ENCODE data around the gene CRISPLD2. TPM values are rescaled to one million over a fixed set of nuclear protein-coding genes. Genes with fewer than 3 reads are reported as not detected.

CRISPLD2 gene
- total and polyA plus RNA-seq, 9 of the 15 experiments (the other 6 are each of a cell fraction or from before 2014, with no cell fraction given), result 0.03 to 0.24 (median 0.04) TPM; not detected in 4

GRCh38 chr16:84879569-84880487, 60.0 kb downstream of the CRISPLD2 start (continued):
- TF ChIP-seq STAT5B (CRISPR knock-in tag; IDR thresholded peaks at IDR 0.05), result no peak
- no peak for TF ChIP-seq ZFP30 (CRISPR knock-in tag; IDR thresholded peaks at IDR 0.05; ENCODE audit: borderline replicate concordance)
- no peak for TF ChIP-seq POLR2G (IDR thresholded peaks at IDR 0.05; ENCODE audit: low read depth, low read length)
- TF ChIP-seq, protein P1, sequence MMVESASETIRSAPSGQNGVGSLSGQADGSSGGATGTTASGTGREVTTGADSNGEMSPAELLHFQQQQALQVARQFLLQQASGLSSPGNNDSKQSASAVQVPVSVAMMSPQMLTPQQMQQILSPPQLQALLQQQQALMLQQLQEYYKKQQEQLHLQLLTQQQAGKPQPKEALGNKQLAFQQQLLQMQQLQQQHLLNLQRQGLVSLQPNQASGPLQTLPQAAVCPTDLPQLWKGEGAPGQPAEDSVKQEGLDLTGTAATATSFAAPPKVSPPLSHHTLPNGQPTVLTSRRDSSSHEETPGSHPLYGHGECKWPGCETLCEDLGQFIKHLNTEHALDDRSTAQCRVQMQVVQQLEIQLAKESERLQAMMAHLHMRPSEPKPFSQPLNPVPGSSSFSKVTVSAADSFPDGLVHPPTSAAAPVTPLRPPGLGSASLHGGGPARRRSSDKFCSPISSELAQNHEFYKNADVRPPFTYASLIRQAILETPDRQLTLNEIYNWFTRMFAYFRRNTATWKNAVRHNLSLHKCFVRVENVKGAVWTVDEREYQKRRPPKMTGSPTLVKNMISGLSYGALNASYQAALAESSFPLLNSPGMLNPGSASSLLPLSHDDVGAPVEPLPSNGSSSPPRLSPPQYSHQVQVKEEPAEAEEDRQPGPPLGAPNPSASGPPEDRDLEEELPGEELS (CRISPR knock-in tag; IDR thresholded peaks at IDR 0.05; ENCODE audit: borderline replicate concordance), result no peak
- no peak for TF ChIP-seq RHOXF2B (CRISPR knock-in tag; conservative IDR thresholded peaks at IDR 0.05)
- peak; percentile 80 for TF ChIP-seq MAZ (CRISPR knock-in tag; conservative IDR thresholded peaks at IDR 0.05 in 1 of 2, IDR thresholded peaks at IDR 0.05 in 1 of 2)
- peak; percentile 27 for TF ChIP-seq MYC (IDR thresholded peaks at IDR 0.05; ENCODE audit: low read depth, low read length)
- no peak for TF ChIP-seq MYC (CRISPR knock-in tag; IDR thresholded peaks at IDR 0.05; ENCODE audit: borderline replicate concordance, low read depth)
- no peak for TF ChIP-seq ID3 (CRISPR knock-in tag; IDR thresholded peaks at IDR 0.05)
- peak; percentile 92 for TF ChIP-seq ID3 (tag; IDR thresholded peaks at IDR 0.05)
- no peak for TF ChIP-seq TGIF2 (CRISPR knock-in tag; IDR thresholded peaks at IDR 0.05)
- no peak for TF ChIP-seq RBM25 (IDR thresholded peaks at IDR 0.05; ENCODE audit: low read depth, low read length, severe bottlenecking)
- TF ChIP-seq, protein P2, sequence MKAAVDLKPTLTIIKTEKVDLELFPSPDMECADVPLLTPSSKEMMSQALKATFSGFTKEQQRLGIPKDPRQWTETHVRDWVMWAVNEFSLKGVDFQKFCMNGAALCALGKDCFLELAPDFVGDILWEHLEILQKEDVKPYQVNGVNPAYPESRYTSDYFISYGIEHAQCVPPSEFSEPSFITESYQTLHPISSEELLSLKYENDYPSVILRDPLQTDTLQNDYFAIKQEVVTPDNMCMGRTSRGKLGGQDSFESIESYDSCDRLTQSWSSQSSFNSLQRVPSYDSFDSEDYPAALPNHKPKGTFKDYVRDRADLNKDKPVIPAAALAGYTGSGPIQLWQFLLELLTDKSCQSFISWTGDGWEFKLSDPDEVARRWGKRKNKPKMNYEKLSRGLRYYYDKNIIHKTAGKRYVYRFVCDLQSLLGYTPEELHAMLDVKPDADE (conservative IDR thresholded peaks at IDR 0.05; ENCODE audit: control insufficient read depth, low read depth, low read length), result no peak
- TF ChIP-seq ARID1B (IDR thresholded peaks at IDR 0.05), result peak; percentile 97
- TF ChIP-seq FIP1L1 (IDR thresholded peaks at IDR 0.05; ENCODE audit: low read depth, low read length, poor library complexity, severe bottlenecking), result no peak
- peak; percentile 80 for TF ChIP-seq ETV1 (tag; conservative IDR thresholded peaks at IDR 0.05; ENCODE audit: low read depth)
- no peak for TF ChIP-seq ZBTB49 (CRISPR knock-in tag; IDR thresholded peaks at IDR 0.05; ENCODE audit: borderline replicate concordance)
- TF ChIP-seq ZNF830 (CRISPR knock-in tag; IDR thresholded peaks at IDR 0.05), result no peak
- TF ChIP-seq CBX2 (IDR thresholded peaks at IDR 0.05; ENCODE audit: insufficient read depth, low read length, poor library complexity, severe bottlenecking), result no peak
- no peak for TF ChIP-seq TAF1 (IDR thresholded peaks at IDR 0.05; ENCODE audit: control insufficient read depth, extremely low read depth, insufficient read depth, low read length, severe bottlenecking)
